ENCODE measurements around the gene PKN1. TPM values are rescaled to one million over a fixed set of nuclear protein-coding genes. Genes with fewer than 3 reads are reported as not detected.

The PKN1 gene
- total and polyA plus RNA-seq, 9 of the 15 experiments (the other 6 are each of a cell fraction or from before 2014, with no cell fraction given), result 0.30 to 228 (median 77.5) TPM

GRCh38 chr19:14407605-14408484 is 25.3 kb upstream of the PKN1 start (continued):
- TF ChIP-seq YY1 (IDR thresholded peaks at IDR 0.05; ENCODE audit: borderline replicate concordance in 1 of 3, control insufficient read depth in 1 of 3, extremely low read depth in 1 of 3, insufficient read depth in 3 of 3, insufficient read length in 1 of 3, insufficient replicate concordance in 2 of 3, low read depth in 1 of 3, low read length in 2 of 3) (no peak), ATF2 (CRISPR knock-in tag; IDR thresholded peaks at IDR 0.05) (no peak), PHF8 (IDR thresholded peaks at IDR 0.05; ENCODE audit: borderline replicate concordance, low read length) (no peak), ZC3H4 (CRISPR knock-in tag; IDR thresholded peaks at IDR 0.05; ENCODE audit: borderline replicate concordance) (no peak; the same call in 1 of the 2 replicates), TAF1 (IDR thresholded peaks at IDR 0.05; ENCODE audit: control insufficient read depth, extremely low read depth, insufficient read depth, low read length, severe bottlenecking) (no peak), MYC (IDR thresholded peaks at IDR 0.05; ENCODE audit: low read depth, low read length) (no peak), MYC (CRISPR knock-in tag; IDR thresholded peaks at IDR 0.05; ENCODE audit: borderline replicate concordance, low read depth) (0 out of 2 replicates have a peak, but pooled peaks have one; percentile 15), ZNF76 (CRISPR knock-in tag; IDR thresholded peaks at IDR 0.05; ENCODE audit: borderline replicate concordance) (no peak), SFPQ (IDR thresholded peaks at IDR 0.05; ENCODE audit: low read depth, low read length) (no peak), SUPT5H (IDR thresholded peaks at IDR 0.05) (peak; percentile 91), RUNX1 (IDR thresholded peaks at IDR 0.05; ENCODE audit: low read depth) (no peak), GATAD2B (IDR thresholded peaks at IDR 0.05; ENCODE audit: borderline replicate concordance) (no peak), ZNF449 (CRISPR knock-in tag; IDR thresholded peaks at IDR 0.05) (no peak), NR2C1 (IDR thresholded peaks at IDR 0.05) (no peak), NR2C1 (tag; IDR thresholded peaks at IDR 0.05) (no peak), HNRNPUL1 (IDR thresholded peaks at IDR 0.05; ENCODE audit: low read length) (no peak), ZNF197 (CRISPR knock-in tag; IDR thresholded peaks at IDR 0.05; ENCODE audit: low read depth) (no peak)
- TF ChIP-seq, protein P1, sequence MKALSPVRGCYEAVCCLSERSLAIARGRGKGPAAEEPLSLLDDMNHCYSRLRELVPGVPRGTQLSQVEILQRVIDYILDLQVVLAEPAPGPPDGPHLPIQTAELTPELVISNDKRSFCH (CRISPR knock-in tag; IDR thresholded peaks at IDR 0.05), result no peak
- TF ChIP-seq, protein P1 (tag; IDR thresholded peaks at IDR 0.05), result no peak
- TF ChIP-seq, protein P2, sequence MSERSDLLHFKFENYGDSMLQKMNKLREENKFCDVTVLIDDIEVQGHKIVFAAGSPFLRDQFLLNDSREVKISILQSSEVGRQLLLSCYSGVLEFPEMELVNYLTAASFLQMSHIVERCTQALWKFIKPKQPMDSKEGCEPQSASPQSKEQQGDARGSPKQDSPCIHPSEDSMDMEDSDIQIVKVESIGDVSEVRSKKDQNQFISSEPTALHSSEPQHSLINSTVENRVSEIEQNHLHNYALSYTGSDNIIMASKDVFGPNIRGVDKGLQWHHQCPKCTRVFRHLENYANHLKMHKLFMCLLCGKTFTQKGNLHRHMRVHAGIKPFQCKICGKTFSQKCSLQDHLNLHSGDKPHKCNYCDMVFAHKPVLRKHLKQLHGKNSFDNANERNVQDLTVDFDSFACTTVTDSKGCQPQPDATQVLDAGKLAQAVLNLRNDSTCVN (CRISPR knock-in tag; IDR thresholded peaks at IDR 0.05), result 0 out of 2 replicates have a peak, but pooled peaks have one; percentile 17
